ENCODE results near the gene SCFD1.
"Not testable (repeated sequence)": the region's sequence is repeated elsewhere in the genome, so short reads cannot be mapped to it uniquely, and the experiment has no call there.

The SCFD1 gene

GRCh38 chr14:30630248-30630647 lies 8.1 kb downstream of the SCFD1 start:
- TF ChIP-seq, protein P1, sequence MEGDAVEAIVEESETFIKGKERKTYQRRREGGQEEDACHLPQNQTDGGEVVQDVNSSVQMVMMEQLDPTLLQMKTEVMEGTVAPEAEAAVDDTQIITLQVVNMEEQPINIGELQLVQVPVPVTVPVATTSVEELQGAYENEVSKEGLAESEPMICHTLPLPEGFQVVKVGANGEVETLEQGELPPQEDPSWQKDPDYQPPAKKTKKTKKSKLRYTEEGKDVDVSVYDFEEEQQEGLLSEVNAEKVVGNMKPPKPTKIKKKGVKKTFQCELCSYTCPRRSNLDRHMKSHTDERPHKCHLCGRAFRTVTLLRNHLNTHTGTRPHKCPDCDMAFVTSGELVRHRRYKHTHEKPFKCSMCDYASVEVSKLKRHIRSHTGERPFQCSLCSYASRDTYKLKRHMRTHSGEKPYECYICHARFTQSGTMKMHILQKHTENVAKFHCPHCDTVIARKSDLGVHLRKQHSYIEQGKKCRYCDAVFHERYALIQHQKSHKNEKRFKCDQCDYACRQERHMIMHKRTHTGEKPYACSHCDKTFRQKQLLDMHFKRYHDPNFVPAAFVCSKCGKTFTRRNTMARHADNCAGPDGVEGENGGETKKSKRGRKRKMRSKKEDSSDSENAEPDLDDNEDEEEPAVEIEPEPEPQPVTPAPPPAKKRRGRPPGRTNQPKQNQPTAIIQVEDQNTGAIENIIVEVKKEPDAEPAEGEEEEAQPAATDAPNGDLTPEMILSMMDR (IDR thresholded peaks at IDR 0.05; ENCODE audit: insufficient read depth, missing control alignments), result no peak
- FAIRE-seq, result no peak
- DNase-seq (ENCODE audit: insufficient read length, low spot score), result no peak

- DNase-seq (ENCODE audit: insufficient read length, low spot score), result no peak
- TF ChIP-seq, protein P1 (IDR thresholded peaks at IDR 0.05; ENCODE audit: insufficient read depth, missing control alignments), result no peak
- no peak for FAIRE-seq
These were observed 10.6 kb downstream of the SCFD1 start for GRCh38 chr14:30632730-30633129.

DNA sequence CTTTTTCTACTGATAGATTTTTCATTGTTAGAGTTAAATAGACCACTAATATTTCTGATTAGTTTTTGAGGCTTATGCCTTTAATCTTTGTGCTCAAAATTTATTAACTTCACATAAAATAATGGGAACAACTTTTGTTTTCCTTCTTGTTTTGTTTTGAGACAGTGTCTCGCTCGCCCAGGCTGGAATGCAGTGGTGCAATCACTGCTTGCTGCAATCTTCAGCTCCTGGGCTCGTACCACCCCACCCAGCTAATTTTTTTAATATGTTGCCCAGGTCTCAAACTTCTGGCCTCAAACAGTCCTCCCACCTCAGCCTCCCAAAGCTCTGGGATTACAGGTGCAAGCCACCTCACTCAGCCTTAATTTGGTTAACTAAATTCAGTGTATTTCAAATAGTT lies 16.8 kb downstream of the SCFD1 start:
- no peak for FAIRE-seq
- no peak for DNase-seq (ENCODE audit: insufficient read length, low spot score)
- TF ChIP-seq, protein P1 (IDR thresholded peaks at IDR 0.05; ENCODE audit: insufficient read depth, missing control alignments), result no peak

DNA sequence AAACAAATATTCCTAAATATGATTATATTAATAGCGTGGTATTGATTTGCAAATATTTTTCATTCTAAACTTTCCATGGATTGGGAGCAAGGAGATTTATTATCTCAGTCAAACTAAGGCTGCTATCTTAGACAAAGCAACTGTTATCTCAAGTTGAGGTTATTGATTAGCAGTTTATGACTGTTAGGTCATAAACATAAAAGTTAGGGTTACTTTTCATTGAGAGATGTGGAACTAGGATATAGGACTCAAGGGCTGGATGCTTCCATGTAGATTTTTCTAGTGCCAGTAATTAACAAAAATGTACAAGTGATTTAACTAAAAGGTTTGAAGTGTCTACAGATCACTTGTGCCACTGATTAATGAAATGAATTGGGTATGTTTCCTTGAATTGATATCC lies 19.1 kb downstream of the SCFD1 start:
- TF ChIP-seq, protein P1 (IDR thresholded peaks at IDR 0.05; ENCODE audit: insufficient read depth, missing control alignments), result no peak
- FAIRE-seq (no peak), DNase-seq (ENCODE audit: insufficient read length, low spot score) (no peak)

GRCh38 chr14:30644462-30644861 lies 22.3 kb downstream of the SCFD1 start:
- not testable (repeated sequence) for FAIRE-seq

GRCh38 chr14:30645600-30645999 lies 23.5 kb downstream of the SCFD1 start:
- TF ChIP-seq, protein P1 (IDR thresholded peaks at IDR 0.05; ENCODE audit: insufficient read depth, missing control alignments), result no peak
- no peak for DNase-seq (ENCODE audit: insufficient read length, low spot score)
- FAIRE-seq, result no peak

More at GRCh38 chr14:30644462-30644861, 22.3 kb downstream of the SCFD1 start:
- DNase-seq (ENCODE audit: insufficient read length, low spot score), result not testable (repeated sequence)

DNA sequence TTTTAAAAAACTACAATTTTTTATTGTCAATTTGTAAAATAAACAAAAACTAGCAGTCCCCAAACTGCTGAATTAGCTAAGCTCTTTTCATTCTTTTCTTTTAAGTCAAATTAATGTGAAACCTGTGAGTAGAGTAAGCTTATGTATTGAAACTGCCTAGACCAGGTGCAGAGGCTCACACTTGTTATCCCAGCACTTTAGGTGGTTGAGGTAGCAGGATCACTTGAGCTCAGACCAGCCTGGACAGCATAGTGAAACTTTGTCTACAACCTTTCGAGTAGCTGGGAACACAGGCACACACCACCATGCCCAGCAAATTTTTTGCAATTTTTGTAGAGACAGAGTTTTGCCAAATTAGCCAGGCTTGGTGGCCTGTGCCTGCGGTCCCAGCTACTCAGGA lies 26.4 kb downstream of the SCFD1 start:
- no peak for DNase-seq (ENCODE audit: insufficient read length, low spot score)
- TF ChIP-seq, protein P1 (IDR thresholded peaks at IDR 0.05; ENCODE audit: insufficient read depth, missing control alignments), result no peak
- no peak for FAIRE-seq

DNA sequence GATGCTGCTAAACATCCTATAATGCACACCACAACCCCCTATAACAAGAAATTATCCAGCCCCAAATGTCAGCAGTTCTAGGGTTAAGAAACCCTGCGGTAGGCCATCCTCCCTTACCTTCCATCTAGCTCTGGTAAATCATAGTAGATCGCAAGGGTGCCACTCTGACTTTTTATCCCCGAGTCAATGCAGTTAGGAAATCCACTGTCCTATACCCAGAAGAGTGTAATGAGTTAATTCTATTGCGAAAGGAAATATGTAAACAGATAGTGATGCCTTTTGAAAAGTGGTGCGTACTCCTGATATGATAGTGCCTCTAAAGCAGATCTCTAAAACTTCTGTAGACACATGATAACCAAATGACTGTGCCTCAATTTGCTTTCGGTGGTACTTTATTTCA lies 29.8 kb downstream of the SCFD1 start:
- FAIRE-seq, result no peak
- no peak for DNase-seq (ENCODE audit: insufficient read length, low spot score)
- TF ChIP-seq, protein P1 (IDR thresholded peaks at IDR 0.05; ENCODE audit: insufficient read depth, missing control alignments), result no peak

All from D721Med (cell line).